ENCODE data around the gene MCTP2. TPM values are rescaled to one million over a fixed set of nuclear protein-coding genes. Genes with fewer than 3 reads are reported as not detected.

MCTP2 gene
- polyA plus RNA-seq, 4 donors = 18.7 to 20.7 (median 19.2) TPM

GRCh38 chr15:94336817-94337467 is 105.6 kb downstream of the MCTP2 start:
- DNase-seq (ENCODE audit: low read depth in 4 of 4, low spot score in 2 of 4) = no peak

GRCh38 chr15:94338243-94338846 is 107.0 kb downstream of the MCTP2 start:
- no peak for DNase-seq (ENCODE audit: low read depth in 4 of 4, low spot score in 2 of 4)

- no peak for DNase-seq (ENCODE audit: low read depth in 4 of 4, low spot score in 2 of 4)
Measured at GRCh38 chr15:94346282-94346681, 114.9 kb downstream of the MCTP2 start.

- DNase-seq (ENCODE audit: low read depth in 4 of 4, low spot score in 2 of 4) = no peak
Measured at GRCh38 chr15:94348084-94348483, 116.7 kb downstream of the MCTP2 start.

GRCh38 chr15:94351031-94351535 is 119.7 kb downstream of the MCTP2 start:
- no peak for DNase-seq (ENCODE audit: low read depth in 4 of 4, low spot score in 2 of 4)

- no peak for DNase-seq (ENCODE audit: low read depth in 4 of 4, low spot score in 2 of 4)
Measured at GRCh38 chr15:94352636-94353487, 121.5 kb downstream of the MCTP2 start.

- DNase-seq (ENCODE audit: low read depth in 4 of 4, low spot score in 2 of 4) = no peak
Measured at GRCh38 chr15:94353488-94353820, 122.1 kb downstream of the MCTP2 start.

- DNase-seq (ENCODE audit: low read depth in 4 of 4, low spot score in 2 of 4) = no peak
Measured at GRCh38 chr15:94354655-94355054, 123.3 kb downstream of the MCTP2 start.

- no peak for DNase-seq (ENCODE audit: low read depth in 4 of 4, low spot score in 2 of 4)
Measured at GRCh38 chr15:94359716-94360115, 128.4 kb downstream of the MCTP2 start.

GRCh38 chr15:94360251-94360685 is 128.9 kb downstream of the MCTP2 start:
- DNase-seq (ENCODE audit: low read depth in 4 of 4, low spot score in 2 of 4) = no peak

GRCh38 chr15:94362385-94363092 is 131.2 kb downstream of the MCTP2 start:
- DNase-seq (ENCODE audit: low read depth in 4 of 4, low spot score in 2 of 4) = no peak

- DNase-seq (ENCODE audit: low read depth in 4 of 4, low spot score in 2 of 4) = no peak
Measured at GRCh38 chr15:94363382-94363781, 132.0 kb downstream of the MCTP2 start.

GRCh38 chr15:94366781-94367180 is 135.4 kb downstream of the MCTP2 start:
- no peak for DNase-seq (ENCODE audit: low read depth in 4 of 4, low spot score in 2 of 4)

GRCh38 chr15:94367726-94368535 is 136.6 kb downstream of the MCTP2 start:
- no peak for DNase-seq (ENCODE audit: low read depth in 4 of 4, low spot score in 2 of 4)

- DNase-seq (ENCODE audit: low read depth in 4 of 4, low spot score in 2 of 4) = no peak
Measured at GRCh38 chr15:94370206-94370935, 139.0 kb downstream of the MCTP2 start.

- DNase-seq (ENCODE audit: low read depth in 4 of 4, low spot score in 2 of 4) = no peak
Measured at GRCh38 chr15:94370936-94371285, 139.6 kb downstream of the MCTP2 start.

- no peak for DNase-seq (ENCODE audit: low read depth in 4 of 4, low spot score in 2 of 4)
Measured at GRCh38 chr15:94372821-94373220, 141.5 kb downstream of the MCTP2 start.

GRCh38 chr15:94375997-94376396 is 144.6 kb downstream of the MCTP2 start:
- no peak for DNase-seq (ENCODE audit: low read depth in 4 of 4, low spot score in 2 of 4)

GRCh38 chr15:94379986-94380385 is 148.6 kb downstream of the MCTP2 start:
- no peak for DNase-seq (ENCODE audit: low read depth in 4 of 4, low spot score in 2 of 4)
